ENCODE data around the gene CNIH2. TPM values are rescaled to one million over a fixed set of nuclear protein-coding genes. Genes with fewer than 3 reads are reported as not detected.

The CNIH2 gene
- total and polyA plus RNA-seq, 2 experiments from 2014 or later, result 4.3 to 9.2 TPM

DNA sequence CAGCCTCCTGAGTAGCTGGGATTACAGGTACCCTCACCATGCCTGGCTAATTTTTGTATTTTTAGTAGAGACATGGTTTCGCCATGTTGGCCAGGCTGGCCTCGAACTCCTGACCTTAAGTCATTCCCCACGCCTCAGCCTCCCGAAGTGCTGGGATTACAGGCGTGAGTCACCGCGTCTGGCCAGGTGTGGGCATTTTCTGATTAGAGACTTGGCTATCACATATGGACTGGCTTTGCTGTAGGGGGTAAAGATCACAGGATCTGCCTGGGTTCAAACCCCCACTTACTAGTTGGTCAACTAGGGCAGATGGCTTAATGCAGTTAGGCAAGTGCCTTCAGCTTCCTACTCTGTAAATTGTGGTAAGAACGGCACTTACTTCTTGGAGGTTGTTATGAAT is 32.3 kb downstream of the CNIH2 start:
- peaks cover 17% of the 10 kb centered on the region for H3K4me1 ChIP-seq (ENCODE audit: insufficient read depth)
- no peak overlapping the region for H3K4me3 ChIP-seq
- H3K4me1 Mint-ChIP-seq, result peaks cover 23% of the 10 kb centered on the region
- H3K4me3 Mint-ChIP-seq, result no peak overlapping the region
- H4K20me1 ChIP-seq (replicated peaks; ENCODE audit: insufficient read depth), result no peaks in the 10 kb centered on the region
- H3K27me3 Mint-ChIP-seq (ENCODE audit: insufficient read depth, low read depth, poor library complexity), result peaks cover 12% of the 10 kb centered on the region
- no peaks in the 10 kb centered on the region for H3K9me3 Mint-ChIP-seq
- ATAC-seq (no peak), DNase-seq (ENCODE audit: low spot score) (no peak)
- no peak overlapping the region for H3K27ac ChIP-seq (ENCODE audit: low read depth)
- peak overlapping the region; percentile 38; the same call in 1 of the 2 replicates for H2AFZ ChIP-seq
- H3K9me2 ChIP-seq (ENCODE audit: insufficient read depth), result no peaks in the 10 kb centered on the region
- TF ChIP-seq ZNF114 (CRISPR knock-in tag; IDR thresholded peaks at IDR 0.05), result no peak
- no peak for TF ChIP-seq ETS1 (IDR thresholded peaks at IDR 0.05)
- no peak for TF ChIP-seq EZH2 (IDR thresholded peaks at IDR 0.05; ENCODE audit: low read depth, unreplicated experiment)
- no peak for TF ChIP-seq POLR2AphosphoS5 (IDR thresholded peaks at IDR 0.05; ENCODE audit: low read depth)
- TF ChIP-seq REST (IDR thresholded peaks at IDR 0.05; ENCODE audit: unreplicated experiment), result no peak
- TF ChIP-seq JUNB (IDR thresholded peaks at IDR 0.05; ENCODE audit: unreplicated experiment), result no peak
- TF ChIP-seq CREB1 (CRISPR knock-in tag; IDR thresholded peaks at IDR 0.05; ENCODE audit: low read depth), result no peak
- no peak for TF ChIP-seq ZNF331 (CRISPR knock-in tag; IDR thresholded peaks at IDR 0.05; ENCODE audit: low read depth)
- TF ChIP-seq, protein P1, sequence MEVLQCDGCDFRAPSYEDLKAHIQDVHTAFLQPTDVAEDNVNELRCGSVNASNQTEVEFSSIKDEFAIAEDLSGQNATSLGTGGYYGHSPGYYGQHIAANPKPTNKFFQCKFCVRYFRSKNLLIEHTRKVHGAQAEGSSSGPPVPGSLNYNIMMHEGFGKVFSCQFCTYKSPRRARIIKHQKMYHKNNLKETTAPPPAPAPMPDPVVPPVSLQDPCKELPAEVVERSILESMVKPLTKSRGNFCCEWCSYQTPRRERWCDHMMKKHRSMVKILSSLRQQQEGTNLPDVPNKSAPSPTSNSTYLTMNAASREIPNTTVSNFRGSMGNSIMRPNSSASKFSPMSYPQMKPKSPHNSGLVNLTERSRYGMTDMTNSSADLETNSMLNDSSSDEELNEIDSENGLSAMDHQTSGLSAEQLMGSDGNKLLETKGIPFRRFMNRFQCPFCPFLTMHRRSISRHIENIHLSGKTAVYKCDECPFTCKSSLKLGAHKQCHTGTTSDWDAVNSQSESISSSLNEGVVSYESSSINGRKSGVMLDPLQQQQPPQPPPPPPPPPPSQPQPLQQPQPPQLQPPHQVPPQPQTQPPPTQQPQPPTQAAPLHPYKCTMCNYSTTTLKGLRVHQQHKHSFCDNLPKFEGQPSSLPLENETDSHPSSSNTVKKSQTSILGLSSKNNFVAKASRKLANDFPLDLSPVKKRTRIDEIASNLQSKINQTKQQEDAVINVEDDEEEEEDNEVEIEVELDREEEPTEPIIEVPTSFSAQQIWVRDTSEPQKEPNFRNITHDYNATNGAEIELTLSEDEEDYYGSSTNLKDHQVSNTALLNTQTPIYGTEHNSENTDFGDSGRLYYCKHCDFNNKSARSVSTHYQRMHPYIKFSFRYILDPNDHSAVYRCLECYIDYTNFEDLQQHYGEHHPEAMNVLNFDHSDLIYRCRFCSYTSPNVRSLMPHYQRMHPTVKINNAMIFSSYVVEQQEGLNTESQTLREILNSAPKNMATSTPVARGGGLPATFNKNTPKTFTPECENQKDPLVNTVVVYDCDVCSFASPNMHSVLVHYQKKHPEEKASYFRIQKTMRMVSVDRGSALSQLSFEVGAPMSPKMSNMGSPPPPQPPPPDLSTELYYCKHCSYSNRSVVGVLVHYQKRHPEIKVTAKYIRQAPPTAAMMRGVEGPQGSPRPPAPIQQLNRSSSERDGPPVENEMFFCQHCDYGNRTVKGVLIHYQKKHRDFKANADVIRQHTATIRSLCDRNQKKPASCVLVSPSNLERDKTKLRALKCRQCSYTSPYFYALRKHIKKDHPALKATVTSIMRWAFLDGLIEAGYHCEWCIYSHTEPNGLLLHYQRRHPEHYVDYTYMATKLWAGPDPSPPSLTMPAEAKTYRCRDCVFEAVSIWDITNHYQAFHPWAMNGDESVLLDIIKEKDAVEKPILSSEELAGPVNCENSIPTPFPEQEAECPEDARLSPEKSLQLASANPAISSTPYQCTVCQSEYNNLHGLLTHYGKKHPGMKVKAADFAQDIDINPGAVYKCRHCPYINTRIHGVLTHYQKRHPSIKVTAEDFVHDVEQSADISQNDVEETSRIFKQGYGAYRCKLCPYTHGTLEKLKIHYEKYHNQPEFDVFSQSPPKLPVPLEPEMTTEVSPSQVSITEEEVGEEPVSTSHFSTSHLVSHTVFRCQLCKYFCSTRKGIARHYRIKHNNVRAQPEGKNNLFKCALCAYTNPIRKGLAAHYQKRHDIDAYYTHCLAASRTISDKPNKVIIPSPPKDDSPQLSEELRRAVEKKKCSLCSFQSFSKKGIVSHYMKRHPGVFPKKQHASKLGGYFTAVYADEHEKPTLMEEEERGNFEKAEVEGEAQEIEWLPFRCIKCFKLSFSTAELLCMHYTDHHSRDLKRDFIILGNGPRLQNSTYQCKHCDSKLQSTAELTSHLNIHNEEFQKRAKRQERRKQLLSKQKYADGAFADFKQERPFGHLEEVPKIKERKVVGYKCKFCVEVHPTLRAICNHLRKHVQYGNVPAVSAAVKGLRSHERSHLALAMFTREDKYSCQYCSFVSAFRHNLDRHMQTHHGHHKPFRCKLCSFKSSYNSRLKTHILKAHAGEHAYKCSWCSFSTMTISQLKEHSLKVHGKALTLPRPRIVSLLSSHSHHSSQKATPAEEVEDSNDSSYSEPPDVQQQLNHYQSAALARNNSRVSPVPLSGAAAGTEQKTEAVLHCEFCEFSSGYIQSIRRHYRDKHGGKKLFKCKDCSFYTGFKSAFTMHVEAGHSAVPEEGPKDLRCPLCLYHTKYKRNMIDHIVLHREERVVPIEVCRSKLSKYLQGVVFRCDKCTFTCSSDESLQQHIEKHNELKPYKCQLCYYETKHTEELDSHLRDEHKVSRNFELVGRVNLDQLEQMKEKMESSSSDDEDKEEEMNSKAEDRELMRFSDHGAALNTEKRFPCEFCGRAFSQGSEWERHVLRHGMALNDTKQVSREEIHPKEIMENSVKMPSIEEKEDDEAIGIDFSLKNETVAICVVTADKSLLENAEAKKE (CRISPR knock-in tag; IDR thresholded peaks at IDR 0.05), result no peak
- TF ChIP-seq, protein P2, sequence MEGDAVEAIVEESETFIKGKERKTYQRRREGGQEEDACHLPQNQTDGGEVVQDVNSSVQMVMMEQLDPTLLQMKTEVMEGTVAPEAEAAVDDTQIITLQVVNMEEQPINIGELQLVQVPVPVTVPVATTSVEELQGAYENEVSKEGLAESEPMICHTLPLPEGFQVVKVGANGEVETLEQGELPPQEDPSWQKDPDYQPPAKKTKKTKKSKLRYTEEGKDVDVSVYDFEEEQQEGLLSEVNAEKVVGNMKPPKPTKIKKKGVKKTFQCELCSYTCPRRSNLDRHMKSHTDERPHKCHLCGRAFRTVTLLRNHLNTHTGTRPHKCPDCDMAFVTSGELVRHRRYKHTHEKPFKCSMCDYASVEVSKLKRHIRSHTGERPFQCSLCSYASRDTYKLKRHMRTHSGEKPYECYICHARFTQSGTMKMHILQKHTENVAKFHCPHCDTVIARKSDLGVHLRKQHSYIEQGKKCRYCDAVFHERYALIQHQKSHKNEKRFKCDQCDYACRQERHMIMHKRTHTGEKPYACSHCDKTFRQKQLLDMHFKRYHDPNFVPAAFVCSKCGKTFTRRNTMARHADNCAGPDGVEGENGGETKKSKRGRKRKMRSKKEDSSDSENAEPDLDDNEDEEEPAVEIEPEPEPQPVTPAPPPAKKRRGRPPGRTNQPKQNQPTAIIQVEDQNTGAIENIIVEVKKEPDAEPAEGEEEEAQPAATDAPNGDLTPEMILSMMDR (conservative IDR thresholded peaks at IDR 0.05; ENCODE audit: low read depth in 2 of 2), result no peak
- no peak for TF ChIP-seq EZH2phosphoT487 (IDR thresholded peaks at IDR 0.05; ENCODE audit: unreplicated experiment)
- no peak for TF ChIP-seq STAT1 (IDR thresholded peaks at IDR 0.05; ENCODE audit: unreplicated experiment)
- no peak for TF ChIP-seq NANOG (IDR thresholded peaks at IDR 0.05; ENCODE audit: borderline replicate concordance)
- H3K4me2 ChIP-seq, result no peak overlapping the region
- H3K36me3 ChIP-seq (ENCODE audit: insufficient read depth), result no peaks in the 10 kb centered on the region
- peaks cover under 1% of the 10 kb centered on the region; the same call in 1 of the 3 replicates for H3K36me3 Mint-ChIP-seq (ENCODE audit: low read depth)
- H3K27ac Mint-ChIP-seq, result no peak overlapping the region
- no peaks in the 10 kb centered on the region for H3K27me3 ChIP-seq (ENCODE audit: insufficient read depth)
- H3K79me2 ChIP-seq (replicated peaks; ENCODE audit: insufficient read depth), result no peaks in the 10 kb centered on the region
- peaks cover 12% of the 10 kb centered on the region; the same call in 1 of the 2 replicates for H3F3A ChIP-seq (replicated peaks; ENCODE audit: low read depth)

Data from GM23338 (cell line).